PC-3 (cell line): ENCODE data around the gene HGD. TPM values are rescaled to one million over a fixed set of nuclear protein-coding genes. Genes with fewer than 3 reads are reported as not detected.
A peak's percentile ranks its signal among the peaks of the same experiment; 100 is the strongest.

ENCODE experiments used
- ATAC-seq: fragments of 200-7000 bp; cut with Tn5 transposase; 2 replicates; pipeline ENCODE4 v1.9.1; 2020; ENCODE audit warnings: mild to moderate bottlenecking, moderate library complexity
- Bru-seq: library from RNA; stranded (reverse); fragments of 400-500 nt; gene quantifications from one replicate; lab custom pipeline; 2021; lab: Mats Ljungman, UMichigan
- BruChase-seq, 2 experiments: library from RNA; stranded (reverse); fragments of 400-500 nt; gene quantifications; one replicate each; lab custom pipeline; 2021; lab: Mats Ljungman, UMichigan
- BruUV-seq: library from RNA; stranded (reverse); fragments of 400-500 nt; replicated peaks from 2 replicates; lab custom pipeline; 2021; lab: Mats Ljungman, UMichigan
- CTCF ChIA-PET: fragments of 300-600 bp; sonication (Branson Sonifier 250); formaldehyde crosslinking; loops from one replicate; lab custom pipeline; 2022; ENCODE audit warnings: antibody characterized with exemption; lab: Charles Lee
- POLR2A ChIA-PET: fragments of 300-600 bp; sonication (Branson Sonifier 250); formaldehyde crosslinking; loops from one replicate; lab custom pipeline; 2022; ENCODE audit warnings: antibody characterized with exemption; ENCODE audit not compliant: unreplicated experiment; lab: Charles Lee
- DNase-seq: peaks from one replicate; pipeline ENCODE4 v3.0.0-alpha.2; 2015
- H2AFZ ChIP-seq: fragments of 300-600 bp; sonication (generic); 2 replicates; pipeline ENCODE4 v1.6.0; 2016; ENCODE audit warnings: antibody characterized with exemption, low read length
- H3F3A ChIP-seq: fragments of 300-600 bp; sonication (generic); one replicate; pipeline ENCODE4 v1.6.0; 2017; ENCODE audit warnings: antibody characterized with exemption, low read length, control low read depth, mild to moderate bottlenecking; ENCODE audit not compliant: unreplicated experiment
- H3K27ac ChIP-seq: fragments of 300-600 bp; sonication (generic); 2 replicates; pipeline ENCODE4 v1.5.1; 2016; ENCODE audit warnings: mild to moderate bottlenecking, low read length
- H3K27me3 ChIP-seq: fragments of 300-600 bp; sonication (generic); 2 replicates; pipeline ENCODE4 v1.6.1; 2016; ENCODE audit warnings: low read length, mixed read lengths
- H3K36me3 ChIP-seq: fragments of 300-600 bp; sonication (generic); 2 replicates; pipeline ENCODE4 v1.6.1; 2016; ENCODE audit warnings: low read depth, mixed run types, low read length, mixed read lengths
- H3K4me1 ChIP-seq: fragments of 300-600 bp; sonication (generic); 2 replicates; pipeline ENCODE4 v1.5.1; 2016; ENCODE audit warnings: low read length; ENCODE audit not compliant: insufficient read depth
- H3K4me2 ChIP-seq: fragments of 300-600 bp; sonication (generic); 2 replicates; pipeline ENCODE4 v1.6.0; 2016; ENCODE audit warnings: low read length
- H3K4me3 ChIP-seq: fragments of 300-600 bp; sonication (generic); 2 replicates; pipeline ENCODE4 v1.5.1; 2016; ENCODE audit warnings: mild to moderate bottlenecking, low read length, mixed read lengths
- H3K79me2 ChIP-seq: fragments of 300-600 bp; sonication (generic); 2 replicates; pipeline ENCODE4 v1.6.1; 2017; ENCODE audit warnings: low read length, mixed read lengths
- H3K9ac ChIP-seq: fragments of 300-600 bp; sonication (generic); 2 replicates; pipeline ENCODE4 v1.6.0; 2016; ENCODE audit warnings: mild to moderate bottlenecking, low read length
- H3K9me2 ChIP-seq: fragments of 300-600 bp; sonication (generic); replicated peaks from 2 replicates; pipeline ENCODE4 v1.6.1; 2016; ENCODE audit warnings: mixed run types, low read length, mixed read lengths
- H3K9me3 ChIP-seq: fragments of 300-600 bp; sonication (generic); 2 replicates; pipeline ENCODE4 v1.6.1; 2016; ENCODE audit warnings: low read length, mixed read lengths
- H4K20me1 ChIP-seq: fragments of 300-600 bp; sonication (generic); 2 replicates; pipeline ENCODE4 v1.6.1; 2016; ENCODE audit warnings: low read length, mixed read lengths
- EZH2 ChIP-seq: fragments of 300-600 bp; sonication (generic); IDR thresholded peaks from one replicate; pipeline ENCODE4 v1.6.1; 2017; ENCODE audit warnings: antibody characterized with exemption, mild to moderate bottlenecking, low read length; ENCODE audit not compliant: unreplicated experiment
- EZH2phosphoT487 ChIP-seq: fragments of 300-600 bp; sonication (generic); IDR thresholded peaks from 2 replicates; pipeline ENCODE4 v1.6.1; 2018; ENCODE audit warnings: mild to moderate bottlenecking, antibody characterized with exemption, low read length, borderline replicate concordance
- intact Hi-C: fragments of 100-400 bp; cut with micrococcal nuclease; formaldehyde crosslinking; loops from 2 replicates; pipeline ENCODE4 v1.9.0; 2023
- long read RNA-seq: library from polyadenylated mRNA; unstranded; transcript quantifications from one replicate; pipeline ENCODE4 v2.0.0, GENCODE V29; 2021; ENCODE audit not compliant: unreplicated experiment
- total RNA-seq: library from RNA; depleted of rRNA; stranded (reverse); fragments of >200 nt; gene quantifications from 2 replicates; pipeline ENCODE4 v1.2.3, GENCODE V29; 2014; rRNA removed
- TF ChIP-seq, protein P1 (sequence below): fragments of 300-600 bp; sonication (generic); conservative IDR thresholded peaks from 2 replicates; pipeline ENCODE4 v1.5.1; 2017; ENCODE audit warnings: antibody characterized with exemption, low read depth, mild to moderate bottlenecking, low read length

HGD gene, protein sequence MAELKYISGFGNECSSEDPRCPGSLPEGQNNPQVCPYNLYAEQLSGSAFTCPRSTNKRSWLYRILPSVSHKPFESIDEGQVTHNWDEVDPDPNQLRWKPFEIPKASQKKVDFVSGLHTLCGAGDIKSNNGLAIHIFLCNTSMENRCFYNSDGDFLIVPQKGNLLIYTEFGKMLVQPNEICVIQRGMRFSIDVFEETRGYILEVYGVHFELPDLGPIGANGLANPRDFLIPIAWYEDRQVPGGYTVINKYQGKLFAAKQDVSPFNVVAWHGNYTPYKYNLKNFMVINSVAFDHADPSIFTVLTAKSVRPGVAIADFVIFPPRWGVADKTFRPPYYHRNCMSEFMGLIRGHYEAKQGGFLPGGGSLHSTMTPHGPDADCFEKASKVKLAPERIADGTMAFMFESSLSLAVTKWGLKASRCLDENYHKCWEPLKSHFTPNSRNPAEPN
- total RNA-seq (0.11 and 1.4 TPM in 2 replicates), Bru-seq, nascent RNA (percentile 32 among the genes with signal in this experiment), BruChase-seq, experiment 1, labeled RNA remaining after a 6-hour chase (percentile 40 among the genes with signal in this experiment), BruChase-seq, experiment 2, labeled RNA remaining after a 2-hour chase (percentile 51 among the genes with signal in this experiment)
- long read RNA-seq, partial matches to known transcripts = 0 of 1 reads
- long read RNA-seq, other reads (novel, unspliced or antisense) = 1 of 1 reads

- Histone ChIP-seq H3K4me3 (no peak within 1 kb of the TSS), H3K4me1 (peaks cover 26% of the 10 kb centered on the region)
- no TSS peak for BruUV-seq
These were observed at the start of gene HGD for GRCh38 chr3:120682095-120682681. Gene HGD, minus strand, starts transcription at chr3:120682239. Its CDS starts 128 bp downstream, at chr3:120682111.

GRCh38 chr3:120730576-120731542 lies 48.8 kb upstream of the HGD start:
- ATAC-seq = no peak
- Histone ChIP-seq H3K36me3 (no peaks in the 10 kb centered on the region), H3K9me3 (no peaks in the 10 kb centered on the region), H3K27me3 (no peaks in the 10 kb centered on the region), H3K4me2 (no peak overlapping the region), H3K79me2 (no peaks in the 10 kb centered on the region), H4K20me1 (no peaks in the 10 kb centered on the region), H3F3A (no peaks in the 10 kb centered on the region), H3K27ac (no peak overlapping the region), H3K9ac (no peak overlapping the region), H3K4me1 (no peaks in the 10 kb centered on the region), H3K9me2 (no peaks in the 10 kb centered on the region), H2AFZ (no peak overlapping the region), H3K4me3 (no peak overlapping the region)
- intact Hi-C loops = no loop called here
- ChIA-PET CTCF (no interaction called here), POLR2A (no interaction called here)
- BruUV-seq = no TSS peak
- TF ChIP-seq, protein P1, sequence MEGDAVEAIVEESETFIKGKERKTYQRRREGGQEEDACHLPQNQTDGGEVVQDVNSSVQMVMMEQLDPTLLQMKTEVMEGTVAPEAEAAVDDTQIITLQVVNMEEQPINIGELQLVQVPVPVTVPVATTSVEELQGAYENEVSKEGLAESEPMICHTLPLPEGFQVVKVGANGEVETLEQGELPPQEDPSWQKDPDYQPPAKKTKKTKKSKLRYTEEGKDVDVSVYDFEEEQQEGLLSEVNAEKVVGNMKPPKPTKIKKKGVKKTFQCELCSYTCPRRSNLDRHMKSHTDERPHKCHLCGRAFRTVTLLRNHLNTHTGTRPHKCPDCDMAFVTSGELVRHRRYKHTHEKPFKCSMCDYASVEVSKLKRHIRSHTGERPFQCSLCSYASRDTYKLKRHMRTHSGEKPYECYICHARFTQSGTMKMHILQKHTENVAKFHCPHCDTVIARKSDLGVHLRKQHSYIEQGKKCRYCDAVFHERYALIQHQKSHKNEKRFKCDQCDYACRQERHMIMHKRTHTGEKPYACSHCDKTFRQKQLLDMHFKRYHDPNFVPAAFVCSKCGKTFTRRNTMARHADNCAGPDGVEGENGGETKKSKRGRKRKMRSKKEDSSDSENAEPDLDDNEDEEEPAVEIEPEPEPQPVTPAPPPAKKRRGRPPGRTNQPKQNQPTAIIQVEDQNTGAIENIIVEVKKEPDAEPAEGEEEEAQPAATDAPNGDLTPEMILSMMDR = no peak
- TF ChIP-seq EZH2 = no peak
- TF ChIP-seq EZH2phosphoT487 = no peak
- no peak for DNase-seq

More at GRCh38 chr3:120682095-120682681, at the start of gene HGD:
- H3K79me2 ChIP-seq = no peaks in the 10 kb centered on the region
- no peak for TF ChIP-seq EZH2phosphoT487
- no peak for TF ChIP-seq EZH2
- TF ChIP-seq, protein P1 = no peak
- ChIA-PET CTCF (no interaction called here), POLR2A (no interaction called here)
- H3K36me3 ChIP-seq = no peaks in the 10 kb centered on the region
- H3K27ac ChIP-seq = peak within 1 kb of the TSS; percentile 24; the same call in 1 of the 2 replicates
- no peak within 1 kb of the TSS for H2AFZ ChIP-seq
- H3K27me3 ChIP-seq = no peaks in the 10 kb centered on the region
- no peaks in the 10 kb centered on the region for H3K9me3 ChIP-seq
- H3F3A ChIP-seq = no peaks in the 10 kb centered on the region
- H3K9ac ChIP-seq = no peak within 1 kb of the TSS
- intact Hi-C loops = no loop called here
- DNase-seq = peak; percentile 51
- no peaks in the 10 kb centered on the region for H4K20me1 ChIP-seq
- ATAC-seq = peak; percentile 44
- peak within 1 kb of the TSS; percentile 16 for H3K4me2 ChIP-seq
- H3K9me2 ChIP-seq = no peaks in the 10 kb centered on the region
